GM21576 (cell line): ENCODE results near the gene STC2.

Experiments
- ATAC-seq: cut with Tn5 transposase; IDR thresholded peaks from one replicate; pipeline ENCODE4 v1.9.1; 2021; ENCODE audit warnings: mild to moderate bottlenecking, moderate library complexity; ENCODE audit not compliant: unreplicated experiment

STC2 gene

DNA sequence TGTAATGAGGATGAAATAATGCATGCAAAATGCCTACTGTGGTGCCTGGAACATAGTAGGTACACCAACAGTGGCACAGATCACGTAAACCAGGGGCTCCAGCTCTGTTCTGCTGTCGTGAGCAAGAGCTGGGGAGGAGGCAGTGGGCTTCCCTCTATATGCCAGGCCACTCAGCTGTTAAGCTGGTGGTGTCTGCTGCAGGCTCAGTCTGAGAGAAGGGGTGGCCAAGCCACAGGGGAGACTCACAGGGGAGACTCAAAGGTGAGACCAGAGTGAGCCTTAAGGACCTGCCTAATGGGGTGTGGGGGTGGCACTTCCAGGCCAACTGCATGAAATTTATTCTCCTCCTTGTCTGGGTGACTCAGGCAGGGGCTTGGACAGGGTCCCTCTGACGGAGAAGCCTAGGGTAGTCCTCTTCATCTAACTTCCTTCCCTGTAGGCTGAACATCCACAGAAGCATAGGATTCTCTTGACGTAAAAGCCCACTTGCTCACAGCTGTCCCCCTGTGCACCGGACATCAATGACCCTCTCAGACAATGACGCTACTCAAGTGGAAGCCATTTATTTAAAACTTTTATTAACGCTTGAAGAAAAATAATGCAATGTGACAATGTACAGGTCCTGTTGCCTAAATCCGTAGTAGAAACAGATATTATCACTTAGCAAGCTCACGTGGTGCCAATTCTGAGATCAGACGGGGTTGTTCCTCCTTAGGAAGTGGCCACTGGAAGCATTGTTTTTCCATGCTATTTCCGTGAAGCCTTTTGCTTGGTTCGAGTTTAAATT is 13.9 kb downstream of the STC2 start:
- ATAC-seq = no peak

DNA sequence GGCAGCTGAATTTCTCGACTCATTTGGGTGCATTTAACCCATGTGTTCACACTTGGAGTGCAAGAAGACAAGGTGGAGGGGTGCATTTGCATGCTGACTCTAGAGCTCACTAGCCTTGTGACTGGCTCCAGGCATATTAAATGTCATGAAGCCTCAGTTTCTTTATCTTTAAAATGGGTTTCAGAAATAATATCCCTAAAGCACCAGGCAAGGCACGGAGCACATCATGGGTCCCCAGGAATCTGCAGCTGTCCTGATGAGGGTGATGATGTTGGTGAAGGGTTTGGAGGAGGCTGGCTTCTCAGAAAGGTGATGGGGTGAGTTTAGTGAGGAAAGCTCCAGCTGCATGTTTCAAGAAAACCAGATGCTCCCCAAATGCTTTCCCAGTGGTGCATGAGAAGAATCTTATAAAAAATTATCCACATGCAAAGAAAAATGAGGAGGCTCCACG is 14.8 kb downstream of the STC2 start:
- no peak for ATAC-seq

GRCh38 chr5:173312821-173313220 is 15.4 kb downstream of the STC2 start:
- ATAC-seq = no peak

GRCh38 chr5:173311818-173312585 is 16.2 kb downstream of the STC2 start:
- ATAC-seq = no peak

GRCh38 chr5:173310861-173311785 is 17.1 kb downstream of the STC2 start:
- no peak for ATAC-seq

GRCh38 chr5:173310218-173310769 is 17.9 kb downstream of the STC2 start:
- no peak for ATAC-seq

- ATAC-seq = no peak
Observed at GRCh38 chr5:173309731-173310130, 18.5 kb downstream of the STC2 start.

DNA sequence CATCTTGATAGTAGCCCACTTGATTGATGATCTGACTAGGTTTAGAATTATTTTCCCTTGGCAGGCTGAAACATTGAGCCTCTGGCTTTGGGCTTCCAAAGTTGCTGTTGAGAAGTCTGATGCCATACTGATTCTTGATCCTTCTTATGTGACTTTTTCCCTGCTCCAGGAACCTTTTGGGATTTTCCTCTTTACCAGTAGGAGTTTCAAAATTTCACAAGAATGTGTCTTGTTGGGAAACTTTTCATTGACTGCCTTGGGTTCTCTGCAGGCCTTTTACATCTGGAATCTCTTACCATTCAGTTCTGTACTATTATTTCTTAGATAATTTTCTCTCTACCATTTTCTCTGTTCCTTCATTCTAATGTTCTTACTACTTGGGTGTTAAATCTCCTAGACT is 20.0 kb downstream of the STC2 start:
- ATAC-seq = no peak

GRCh38 chr5:173307695-173308094 is 20.5 kb downstream of the STC2 start:
- ATAC-seq = no peak

DNA sequence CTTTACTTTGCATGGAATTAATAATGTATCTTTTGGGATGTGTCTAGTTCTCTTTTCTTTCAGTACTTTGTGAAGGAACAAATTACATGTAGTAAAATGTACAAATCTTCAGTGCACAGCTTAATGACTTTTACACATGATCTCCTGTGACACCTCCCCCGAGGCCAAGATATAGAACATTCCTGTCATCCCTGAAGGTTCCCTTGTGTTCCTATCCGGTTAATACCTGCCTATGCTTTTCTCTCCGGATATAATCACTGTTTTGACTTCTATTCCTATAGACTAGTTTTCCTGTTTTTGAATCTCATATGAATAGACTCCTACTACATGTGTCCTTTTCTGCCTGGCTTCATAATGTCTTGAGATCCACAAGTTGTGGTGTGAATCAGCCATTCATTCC is 21.5 kb downstream of the STC2 start:
- no peak for ATAC-seq

- ATAC-seq = no peak
Observed at GRCh38 chr5:173304591-173304988, 23.6 kb downstream of the STC2 start.

- no peak for ATAC-seq
Observed at GRCh38 chr5:173303878-173304590, 24.2 kb downstream of the STC2 start.

DNA sequence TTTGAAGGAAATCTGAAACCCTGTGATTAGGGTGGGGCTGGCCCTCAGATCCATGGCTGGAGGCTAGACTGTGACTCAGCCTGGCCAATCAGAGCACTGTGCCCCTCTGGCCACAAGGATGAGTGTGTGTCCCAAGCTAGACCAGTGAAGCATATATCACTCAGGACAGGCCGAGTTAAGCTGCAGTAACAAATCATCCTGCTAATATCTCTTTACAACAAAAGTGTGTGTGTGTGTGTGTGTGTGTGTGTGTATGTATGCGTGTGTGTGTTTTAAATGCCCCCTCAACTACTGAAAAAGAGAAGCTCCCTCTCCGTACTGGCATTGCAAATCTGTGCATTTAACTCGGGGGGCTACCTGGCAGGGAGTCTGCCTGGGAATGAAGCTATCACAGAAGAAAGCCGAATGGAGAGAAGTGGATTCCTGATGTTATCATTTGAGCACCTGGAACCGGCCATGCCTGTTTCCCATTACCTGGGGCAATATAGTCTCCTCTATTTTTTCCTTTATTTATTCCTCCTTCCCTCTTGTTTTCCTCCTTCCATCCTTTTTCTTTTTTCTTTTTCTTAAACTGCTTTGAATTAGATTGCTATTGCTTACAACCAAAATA is 25.6 kb downstream of the STC2 start:
- ATAC-seq = no peak

DNA sequence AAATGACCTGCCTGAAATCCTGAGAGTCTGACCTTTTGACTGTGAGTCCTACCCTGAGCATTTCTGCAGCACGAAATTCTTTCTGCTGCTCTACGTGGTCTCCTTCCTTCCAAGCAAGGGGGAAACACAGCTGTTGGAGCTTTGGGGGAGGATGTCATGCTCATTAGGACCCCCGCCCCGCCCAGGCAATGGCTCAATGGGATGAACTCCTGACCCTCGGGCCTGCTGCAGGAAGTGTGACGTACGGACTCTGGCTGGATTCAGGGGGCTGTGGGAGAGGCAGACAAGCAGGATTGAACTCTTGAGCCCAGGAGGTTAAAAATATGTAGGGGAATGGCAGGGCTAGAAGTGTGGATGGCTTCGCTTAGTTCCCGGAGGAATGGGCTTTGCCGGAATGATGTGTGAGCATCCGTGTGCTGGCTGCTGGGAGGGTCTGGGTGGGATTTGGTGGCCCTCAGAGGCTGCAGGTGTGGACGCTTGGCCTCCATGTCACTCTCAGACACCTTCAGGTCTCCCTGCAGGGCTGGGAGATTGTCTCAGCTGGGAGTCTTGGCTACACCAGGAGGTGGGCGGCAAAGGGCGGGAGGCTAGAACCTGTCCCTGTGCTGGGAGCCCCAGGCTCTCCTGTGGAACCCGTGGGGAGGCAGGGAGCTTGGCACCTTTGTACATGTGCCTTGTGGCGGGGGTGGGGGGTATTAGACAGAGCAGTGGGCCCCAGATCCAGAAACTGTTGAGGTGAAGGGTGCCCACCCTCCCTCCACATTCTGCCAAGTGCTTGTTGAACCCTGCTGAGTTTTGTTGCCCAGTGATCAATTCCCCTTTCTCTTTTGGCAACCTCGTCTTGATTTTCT is 26.3 kb downstream of the STC2 start:
- no peak for ATAC-seq

DNA sequence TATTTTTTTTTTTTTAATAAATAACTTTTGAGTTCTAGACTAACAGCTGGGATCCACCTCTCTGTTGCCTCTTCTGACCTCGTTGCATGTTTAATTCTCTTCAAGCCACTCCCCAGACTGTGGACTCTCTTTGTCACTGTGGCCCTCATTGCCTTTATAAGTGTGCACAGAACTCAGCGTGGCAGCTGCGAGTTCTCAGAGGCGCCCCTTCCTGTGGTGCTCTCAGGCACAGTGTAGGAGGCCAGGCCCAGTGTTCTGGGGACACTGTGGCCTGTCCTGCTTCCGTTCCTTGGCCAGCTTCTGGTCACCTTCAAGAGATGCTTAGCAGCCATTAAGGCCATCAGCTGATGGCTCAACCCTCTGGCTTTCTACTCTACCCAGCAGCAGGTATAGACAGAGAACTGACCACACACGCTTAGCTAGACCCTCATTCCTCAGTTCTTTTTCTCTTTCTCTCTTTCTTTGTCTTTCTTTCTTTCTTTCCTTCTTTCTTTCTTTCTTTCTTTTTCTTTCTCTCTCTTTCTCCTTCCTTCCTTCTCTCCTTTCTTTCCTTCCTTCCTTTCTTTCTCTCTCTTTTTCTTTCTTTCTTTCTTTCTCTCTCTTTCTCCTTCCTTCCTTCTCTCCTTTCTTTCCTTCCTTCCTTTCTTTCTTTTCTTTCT is 27.7 kb downstream of the STC2 start:
- ATAC-seq = no peak

GRCh38 chr5:173299820-173300219 is 28.4 kb downstream of the STC2 start:
- no peak for ATAC-seq

DNA sequence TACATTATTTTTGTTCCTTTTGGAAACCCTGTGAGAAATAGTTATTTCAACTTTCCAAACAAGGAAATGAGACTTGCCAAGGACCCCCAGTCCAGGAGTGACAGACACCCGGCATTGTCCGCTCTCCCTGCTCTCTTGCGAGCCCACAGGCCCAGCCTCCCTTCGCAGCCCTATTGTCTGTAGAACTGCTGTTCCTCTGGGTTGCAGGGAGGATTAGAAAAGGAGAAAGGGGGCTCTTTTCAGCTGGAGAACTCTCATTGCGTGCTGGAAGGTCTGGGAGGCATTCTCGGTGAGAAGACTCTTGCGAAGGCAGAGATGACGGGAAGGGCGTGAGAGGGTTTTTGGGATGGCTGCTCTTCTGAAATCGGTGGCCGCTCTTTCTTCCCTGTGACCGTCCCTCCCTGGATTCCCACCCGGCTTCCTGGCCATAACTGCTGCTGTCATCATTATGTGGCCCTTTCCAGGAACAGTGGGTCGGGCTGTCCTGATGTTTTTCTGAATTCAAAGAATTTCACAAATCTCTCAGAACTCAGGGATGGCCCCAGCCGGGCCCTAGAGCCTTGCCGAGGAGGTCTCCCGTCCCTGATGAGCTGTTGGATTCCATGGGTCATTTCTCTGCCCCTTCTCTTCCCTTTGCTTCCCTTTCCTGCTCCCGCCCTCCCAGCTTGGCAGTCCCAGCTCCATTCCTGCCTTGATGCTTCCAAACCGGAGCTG is 29.8 kb downstream of the STC2 start:
- ATAC-seq = no peak

DNA sequence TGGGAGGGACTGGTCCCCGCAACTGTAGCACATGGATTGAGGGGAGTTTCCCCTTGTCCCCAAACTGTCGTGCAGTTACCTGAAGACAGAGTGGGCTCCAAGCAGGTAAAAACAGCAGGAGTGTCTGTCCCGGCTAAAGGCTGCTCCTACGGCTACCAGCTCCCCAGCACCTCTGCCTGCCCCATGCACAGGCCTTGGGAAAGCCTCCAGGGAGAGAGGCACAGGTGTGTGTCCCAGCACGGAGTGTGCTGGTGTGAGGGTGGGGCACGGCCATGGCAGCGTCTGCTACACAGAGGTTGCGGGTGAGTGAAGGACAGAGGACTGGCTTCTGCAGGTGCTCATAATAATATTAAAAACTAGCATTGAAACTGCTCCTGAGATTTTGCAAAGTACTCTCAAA is 30.4 kb downstream of the STC2 start:
- ATAC-seq = no peak
